ENCODE results near the gene LGR5. TPM values are rescaled to one million over a fixed set of nuclear protein-coding genes. Genes with fewer than 3 reads are reported as not detected.

LGR5 gene
- polyA plus RNA-seq, 1 donor (not counting 4 experiments of a cell fraction or from before 2014, with no cell fraction given): 0.05 TPM

DNA sequence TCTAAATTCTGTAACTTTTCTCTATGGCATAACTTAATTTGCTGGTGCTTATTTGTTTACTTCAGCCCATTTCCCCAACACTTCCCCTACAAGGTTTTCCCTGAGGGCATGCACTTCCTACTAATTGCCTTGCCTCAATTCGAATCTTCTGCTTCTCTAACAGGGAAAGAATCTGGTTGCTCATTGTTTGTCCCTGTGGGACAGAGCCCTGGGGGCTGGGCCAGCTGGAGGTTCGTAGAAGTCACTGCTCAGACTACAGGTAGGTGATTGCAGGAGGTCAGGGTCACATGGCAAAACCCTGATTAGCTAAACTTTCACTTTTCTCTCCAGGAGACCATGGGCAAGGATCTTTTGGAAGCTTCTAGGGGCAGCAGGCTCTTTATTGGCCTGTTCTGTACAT lies 152.0 kb downstream of the LGR5 start:
- Histone ChIP-seq H3K9ac (ENCODE audit: control insufficient read depth, extremely low read depth, insufficient read depth, low read length) (no peak overlapping the region), H3K27me3 (ENCODE audit: control insufficient read depth, extremely low read depth, insufficient read depth, low read length) (no peaks in the 10 kb centered on the region), H3K27ac (ENCODE audit: control insufficient read depth, insufficient read depth, low read length) (no peak overlapping the region), H3K36me3 (ENCODE audit: control insufficient read depth in 2 of 2, extremely low read depth in 1 of 2, insufficient read depth in 2 of 2, low read length in 2 of 2) (no peaks in the 10 kb centered on the region), H4K20me1 (ENCODE audit: control insufficient read depth, extremely low read depth, insufficient read depth, low read length) (no peaks in the 10 kb centered on the region), H3K9me3 (ENCODE audit: control insufficient read depth, low read depth, low read length) (no peaks in the 10 kb centered on the region), H3K4me3 (ENCODE audit: control insufficient read depth in 2 of 3, extremely low read depth in 1 of 3, insufficient read depth in 2 of 3, low read depth in 1 of 3, low read length in 3 of 3) (no peak overlapping the region), H3K4me1 (ENCODE audit: control insufficient read depth, extremely low read depth, insufficient read depth, low read length) (peaks cover 11% of the 10 kb centered on the region), H3K4me2 (ENCODE audit: control insufficient read depth, extremely low read depth, insufficient read depth, low read depth, low read length) (no peak overlapping the region), H3K9me1 (ENCODE audit: control insufficient read depth, extremely low read depth, insufficient read depth, low read length) (no peaks in the 10 kb centered on the region), H2AFZ (ENCODE audit: control insufficient read depth, low read length) (no peak overlapping the region), H3K79me2 (ENCODE audit: control insufficient read depth, insufficient read depth, low read length) (no peaks in the 10 kb centered on the region)
- DNase-seq (ENCODE audit: low read depth, low spot score): no peak
- dilution Hi-C loops (cut with MboI; ENCODE audit: extremely low pct_ligation_motif_present, low sequenced_read_pairs): no loop called here
- TF ChIP-seq, protein P1, sequence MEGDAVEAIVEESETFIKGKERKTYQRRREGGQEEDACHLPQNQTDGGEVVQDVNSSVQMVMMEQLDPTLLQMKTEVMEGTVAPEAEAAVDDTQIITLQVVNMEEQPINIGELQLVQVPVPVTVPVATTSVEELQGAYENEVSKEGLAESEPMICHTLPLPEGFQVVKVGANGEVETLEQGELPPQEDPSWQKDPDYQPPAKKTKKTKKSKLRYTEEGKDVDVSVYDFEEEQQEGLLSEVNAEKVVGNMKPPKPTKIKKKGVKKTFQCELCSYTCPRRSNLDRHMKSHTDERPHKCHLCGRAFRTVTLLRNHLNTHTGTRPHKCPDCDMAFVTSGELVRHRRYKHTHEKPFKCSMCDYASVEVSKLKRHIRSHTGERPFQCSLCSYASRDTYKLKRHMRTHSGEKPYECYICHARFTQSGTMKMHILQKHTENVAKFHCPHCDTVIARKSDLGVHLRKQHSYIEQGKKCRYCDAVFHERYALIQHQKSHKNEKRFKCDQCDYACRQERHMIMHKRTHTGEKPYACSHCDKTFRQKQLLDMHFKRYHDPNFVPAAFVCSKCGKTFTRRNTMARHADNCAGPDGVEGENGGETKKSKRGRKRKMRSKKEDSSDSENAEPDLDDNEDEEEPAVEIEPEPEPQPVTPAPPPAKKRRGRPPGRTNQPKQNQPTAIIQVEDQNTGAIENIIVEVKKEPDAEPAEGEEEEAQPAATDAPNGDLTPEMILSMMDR (optimal IDR thresholded peaks at IDR 0.05 in 1 of 3, IDR thresholded peaks at IDR 0.05 in 1 of 3, conservative IDR thresholded peaks at IDR 0.05 in 1 of 3; ENCODE audit: extremely low read depth in 1 of 3, insufficient read depth in 2 of 3, low read length in 3 of 3): no peak
- no peak for TF ChIP-seq EZH2 (IDR thresholded peaks at IDR 0.05; ENCODE audit: low read length)
- FAIRE-seq: no peak

DNA sequence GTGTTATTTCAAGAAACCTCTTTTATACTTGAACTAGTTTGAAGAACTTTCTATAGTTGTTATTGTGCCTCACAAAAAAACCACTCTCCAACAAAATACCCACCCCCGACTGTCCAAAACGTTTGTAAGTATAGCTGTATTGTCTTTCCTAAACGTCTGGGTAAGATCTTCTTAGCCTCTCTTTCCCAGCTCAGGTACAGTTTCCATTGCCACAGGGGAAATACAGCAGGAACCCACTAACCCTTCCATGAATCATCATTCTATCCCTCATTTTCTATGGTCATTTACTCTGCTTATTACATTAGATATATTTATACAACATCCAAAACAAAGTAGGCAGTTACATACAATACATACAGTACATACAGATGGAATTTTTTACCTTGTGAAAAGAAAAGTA lies 153.2 kb downstream of the LGR5 start:
- no peak overlapping the region for H3K9ac ChIP-seq (ENCODE audit: control insufficient read depth, extremely low read depth, insufficient read depth, low read length)
- H3K36me3 ChIP-seq (ENCODE audit: control insufficient read depth in 2 of 2, extremely low read depth in 1 of 2, insufficient read depth in 2 of 2, low read length in 2 of 2): no peaks in the 10 kb centered on the region
- no peak for DNase-seq (ENCODE audit: low read depth, low spot score)
- H2AFZ ChIP-seq (ENCODE audit: control insufficient read depth, low read length): peak overlapping the region; percentile 44
- no peak for FAIRE-seq
- H3K4me3 ChIP-seq (ENCODE audit: control insufficient read depth in 2 of 3, extremely low read depth in 1 of 3, insufficient read depth in 2 of 3, low read depth in 1 of 3, low read length in 3 of 3): no peak overlapping the region
- no peaks in the 10 kb centered on the region for H3K27me3 ChIP-seq (ENCODE audit: control insufficient read depth, extremely low read depth, insufficient read depth, low read length)
- dilution Hi-C loops (cut with MboI; ENCODE audit: extremely low pct_ligation_motif_present, low sequenced_read_pairs): no loop called here
- H4K20me1 ChIP-seq (ENCODE audit: control insufficient read depth, extremely low read depth, insufficient read depth, low read length): no peaks in the 10 kb centered on the region
- TF ChIP-seq, protein P1 (optimal IDR thresholded peaks at IDR 0.05 in 1 of 3, IDR thresholded peaks at IDR 0.05 in 1 of 3, conservative IDR thresholded peaks at IDR 0.05 in 1 of 3; ENCODE audit: extremely low read depth in 1 of 3, insufficient read depth in 2 of 3, low read length in 3 of 3): no peak
- no peak for TF ChIP-seq EZH2 (IDR thresholded peaks at IDR 0.05; ENCODE audit: low read length)
- no peaks in the 10 kb centered on the region for H3K9me3 ChIP-seq (ENCODE audit: control insufficient read depth, low read depth, low read length)
- H3K4me1 ChIP-seq (ENCODE audit: control insufficient read depth, extremely low read depth, insufficient read depth, low read length): peaks cover 2% of the 10 kb centered on the region
- no peaks in the 10 kb centered on the region for H3K9me1 ChIP-seq (ENCODE audit: control insufficient read depth, extremely low read depth, insufficient read depth, low read length)
- H3K27ac ChIP-seq (ENCODE audit: control insufficient read depth, insufficient read depth, low read length): no peak overlapping the region
- H3K79me2 ChIP-seq (ENCODE audit: control insufficient read depth, insufficient read depth, low read length): no peaks in the 10 kb centered on the region
- H3K4me2 ChIP-seq (ENCODE audit: control insufficient read depth, extremely low read depth, insufficient read depth, low read depth, low read length): no peak overlapping the region
